Measurements from ENCODE around the gene ZC3H7A.

Gene ZC3H7A

DNA sequence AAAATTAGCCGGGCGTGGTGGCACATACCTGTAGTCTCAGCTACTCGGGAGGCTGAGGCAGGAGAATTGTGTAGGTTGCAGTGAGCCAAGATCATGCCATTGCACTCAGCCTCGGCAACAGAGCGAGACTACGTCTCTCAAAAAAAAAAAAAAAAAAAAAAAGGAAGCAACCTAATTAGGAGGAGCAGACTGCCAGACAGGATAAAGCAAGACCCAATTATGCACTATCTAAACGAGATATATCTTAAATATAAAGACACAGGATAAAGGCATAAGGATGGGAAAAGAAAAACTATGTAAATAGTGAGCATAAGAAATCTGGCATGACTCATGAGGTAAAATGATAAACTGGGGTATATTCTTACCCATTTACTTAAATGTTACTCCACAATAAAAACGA is 59.3 kb downstream of the ZC3H7A start:
- no peak for DNase-seq (ENCODE audit: low spot score)

- no peak for DNase-seq (ENCODE audit: low spot score)
Measured at GRCh38 chr16:11736903-11737302, 60.2 kb downstream of the ZC3H7A start.

DNA sequence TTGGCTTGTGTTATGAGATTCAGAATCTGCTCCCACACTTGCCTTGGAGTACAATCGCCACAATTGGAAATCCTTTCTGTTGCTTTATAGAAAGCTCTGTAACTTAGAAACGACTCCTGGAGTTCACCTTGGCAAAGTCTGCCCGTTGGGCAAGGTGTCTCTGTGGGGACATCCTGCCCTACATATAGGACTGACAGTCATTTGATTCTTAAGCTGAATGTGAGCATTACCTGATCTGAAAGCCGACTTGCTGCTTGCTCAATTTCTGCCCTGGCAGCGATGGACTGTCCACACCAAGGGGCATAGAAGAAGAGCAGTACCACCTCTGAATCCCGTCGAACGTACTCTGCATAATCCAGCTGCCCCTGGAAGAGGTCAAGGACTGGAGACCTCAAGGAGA is 61.3 kb downstream of the ZC3H7A start:
- DNase-seq (ENCODE audit: low spot score): no peak

GRCh38 chr16:11734653-11735043 is 62.4 kb downstream of the ZC3H7A start:
- DNase-seq (ENCODE audit: low spot score): peak; percentile 70

DNA sequence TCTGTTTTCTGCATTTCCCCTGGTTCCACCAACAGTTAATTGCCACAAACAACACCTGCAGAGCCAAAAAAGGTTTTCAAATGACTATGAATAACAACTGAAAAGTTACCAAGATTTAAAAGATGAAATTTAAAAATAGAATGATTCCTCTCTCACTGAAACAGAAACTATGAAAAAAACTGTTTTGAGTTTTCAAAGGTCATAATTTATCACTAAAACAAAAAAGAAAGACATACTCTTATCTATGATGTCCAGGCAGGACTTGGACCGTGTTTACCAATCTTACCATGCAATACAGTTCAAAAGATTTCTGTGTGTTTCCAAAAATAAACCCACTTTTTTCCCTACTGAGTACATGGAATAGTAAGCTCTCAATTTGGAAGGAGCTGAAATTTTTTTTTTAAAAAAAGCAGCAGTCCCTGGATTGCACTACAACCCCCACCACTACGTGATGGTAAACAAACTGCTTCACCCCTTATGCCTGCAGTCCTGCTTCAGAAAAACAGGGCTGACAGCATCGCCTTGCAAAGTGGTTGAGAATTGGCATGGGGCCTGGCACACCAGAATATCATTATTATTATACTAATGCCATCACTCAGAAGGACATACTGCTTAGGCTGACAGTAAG is 62.9 kb downstream of the ZC3H7A start:
- no peak for DNase-seq (ENCODE audit: low spot score)

- no peak for DNase-seq (ENCODE audit: low spot score)
Measured at GRCh38 chr16:11731222-11731621, 65.8 kb downstream of the ZC3H7A start.

GRCh38 chr16:11729787-11730186 is 67.3 kb downstream of the ZC3H7A start:
- DNase-seq (ENCODE audit: low spot score): no peak

- no peak for DNase-seq (ENCODE audit: low spot score)
Measured at GRCh38 chr16:11727796-11728543, 69.1 kb downstream of the ZC3H7A start.

DNA sequence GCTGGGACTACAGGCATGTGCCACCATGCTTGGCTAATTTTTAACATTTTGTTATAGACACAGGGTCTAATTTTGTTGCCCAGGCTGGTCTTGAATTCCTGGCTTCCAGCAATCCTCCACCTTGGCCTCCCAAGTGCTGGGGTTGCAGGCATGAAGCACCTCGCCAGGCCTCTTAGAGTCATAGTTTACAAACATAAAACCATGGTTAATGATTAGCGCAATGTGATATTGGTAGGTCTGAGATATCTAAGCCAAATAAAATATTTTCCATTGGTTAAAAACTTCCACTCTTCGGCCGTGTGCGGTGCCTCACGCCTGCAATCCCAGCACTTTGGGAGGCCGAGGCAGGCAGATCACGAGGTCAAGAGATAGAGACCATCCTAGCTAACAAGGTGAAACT is 71.0 kb downstream of the ZC3H7A start:
- DNase-seq (ENCODE audit: low spot score): no peak

- DNase-seq (ENCODE audit: low spot score): no peak
Measured at GRCh38 chr16:11725457-11725856, 71.6 kb downstream of the ZC3H7A start.

DNA sequence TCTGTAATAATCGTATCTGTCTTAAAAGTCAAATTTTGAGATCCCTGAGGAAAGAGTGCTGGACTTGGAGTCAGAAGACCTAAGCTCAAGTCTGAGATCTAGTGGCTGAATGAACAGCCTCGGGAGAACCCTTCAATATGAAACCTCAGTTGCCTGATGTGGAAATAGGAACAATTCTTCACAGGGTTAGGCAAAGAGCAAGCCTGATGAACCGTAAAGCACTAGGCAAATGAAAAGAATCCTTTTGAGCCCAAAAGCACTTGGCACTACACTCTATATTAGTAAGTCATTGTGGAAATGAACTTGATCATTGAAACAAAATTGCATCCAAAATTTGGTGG is 74.6 kb downstream of the ZC3H7A start:
- DNase-seq (ENCODE audit: low spot score): no peak

DNA sequence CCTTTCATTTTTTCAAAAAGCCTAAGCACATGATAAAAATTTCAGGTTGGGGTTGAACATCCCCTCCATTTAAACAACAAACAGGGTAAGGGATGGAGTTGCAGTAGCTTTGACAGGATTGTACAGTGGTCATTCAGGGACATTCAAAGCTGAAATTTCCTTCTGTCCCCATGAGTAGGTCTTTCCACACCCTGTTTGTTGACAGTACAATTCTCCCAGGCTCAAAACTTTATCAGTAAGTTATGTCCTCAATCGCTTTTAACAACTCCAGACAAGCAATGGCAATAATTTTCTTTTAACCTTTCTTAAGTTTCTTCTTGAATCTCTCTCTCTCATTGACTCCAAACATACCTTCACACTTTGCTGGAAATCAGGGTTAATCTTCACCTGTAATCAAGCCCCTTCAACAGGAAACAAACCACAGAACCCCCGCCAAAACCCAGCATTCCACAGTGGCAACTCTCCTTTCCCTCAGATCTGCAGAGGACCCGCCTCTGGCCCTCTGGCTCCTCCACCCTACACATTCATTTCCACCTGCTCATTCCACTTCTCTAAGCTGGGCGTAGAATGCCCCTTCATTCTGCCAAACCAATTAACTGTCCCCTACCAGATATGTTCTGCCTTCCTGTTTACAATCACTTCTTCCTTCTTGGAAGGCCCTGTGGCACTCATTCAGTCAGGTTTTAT is 75.1 kb downstream of the ZC3H7A start:
- no peak for DNase-seq (ENCODE audit: low spot score)

DNA sequence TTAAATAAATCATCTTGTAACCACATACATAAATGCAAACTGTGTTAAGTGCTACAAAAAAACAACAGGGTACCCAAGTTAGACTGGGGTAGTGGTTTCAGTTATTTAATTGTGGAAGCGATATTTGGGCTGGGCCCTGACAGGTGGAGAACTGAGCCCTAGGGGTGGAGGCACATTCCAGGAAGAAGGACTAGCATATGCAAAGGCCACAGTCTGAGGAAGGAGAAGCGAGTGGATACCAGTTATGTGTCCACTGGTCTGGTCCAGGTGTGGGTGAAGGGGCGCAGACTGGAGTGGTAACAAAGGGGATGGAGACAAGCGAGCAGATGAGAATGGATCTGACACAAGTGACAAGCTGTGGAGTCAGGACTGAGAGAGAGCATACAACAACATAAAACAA is 77.3 kb downstream of the ZC3H7A start:
- DNase-seq (ENCODE audit: low spot score): no peak

GRCh38 chr16:11719171-11719570 is 77.9 kb downstream of the ZC3H7A start:
- no peak for DNase-seq (ENCODE audit: low spot score)

- no peak for DNase-seq (ENCODE audit: low spot score)
Measured at GRCh38 chr16:11717811-11718210, 79.2 kb downstream of the ZC3H7A start.

DNA sequence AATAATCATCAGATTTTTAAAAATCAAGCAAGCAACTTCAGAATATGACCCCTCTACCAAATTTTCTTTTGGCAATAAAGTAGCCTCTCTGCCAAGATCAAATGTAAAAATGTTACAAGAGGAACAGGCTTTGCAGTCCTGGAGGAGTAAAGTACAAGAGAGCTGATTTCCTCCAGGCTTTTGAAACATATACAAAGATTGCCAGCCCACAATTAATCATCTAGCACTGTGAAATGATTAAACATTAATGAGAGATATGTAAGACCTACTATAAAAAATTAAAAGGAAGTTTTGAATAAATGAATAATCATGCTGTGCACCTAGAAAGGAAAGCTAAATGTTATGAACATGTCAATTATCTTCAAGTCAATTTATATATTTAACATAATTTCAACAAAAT is 80.7 kb downstream of the ZC3H7A start:
- no peak for DNase-seq (ENCODE audit: low spot score)

DNA sequence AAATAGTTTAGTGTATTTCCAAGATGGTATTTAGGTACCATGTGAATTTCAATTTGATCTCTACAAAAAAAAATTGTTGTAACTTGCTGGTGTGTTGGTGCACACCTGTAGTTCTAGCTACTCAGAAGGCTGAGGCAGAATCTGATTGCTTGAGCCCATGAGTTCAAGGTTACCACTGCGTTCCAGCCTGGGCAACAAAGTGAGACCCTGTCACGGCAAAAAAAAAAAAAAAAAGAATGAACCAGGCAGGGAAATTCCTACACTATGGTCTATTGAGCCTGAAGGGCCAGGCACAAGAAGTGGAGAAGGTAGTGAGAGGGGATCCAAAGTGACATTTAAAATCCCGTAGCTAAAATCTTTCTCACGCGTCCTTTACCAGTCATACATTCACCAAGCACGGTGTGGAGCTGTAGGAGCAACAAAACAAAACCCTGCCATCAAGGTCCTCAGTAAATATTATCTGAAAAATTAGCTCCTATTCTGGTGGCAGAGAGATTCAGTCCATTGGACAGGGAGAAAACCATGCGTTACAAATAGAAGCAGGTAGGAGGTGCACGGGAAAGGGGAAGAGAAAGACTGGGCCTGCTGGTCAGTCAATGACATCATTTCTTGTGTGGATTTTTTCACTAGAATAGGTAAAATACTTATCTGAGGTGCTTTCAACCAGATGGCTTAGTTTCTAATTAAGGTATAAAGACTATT is 81.7 kb downstream of the ZC3H7A start:
- no peak for DNase-seq (ENCODE audit: low spot score)

GRCh38 chr16:11712122-11712521 is 84.9 kb downstream of the ZC3H7A start:
- no peak for DNase-seq (ENCODE audit: low spot score)

DNA sequence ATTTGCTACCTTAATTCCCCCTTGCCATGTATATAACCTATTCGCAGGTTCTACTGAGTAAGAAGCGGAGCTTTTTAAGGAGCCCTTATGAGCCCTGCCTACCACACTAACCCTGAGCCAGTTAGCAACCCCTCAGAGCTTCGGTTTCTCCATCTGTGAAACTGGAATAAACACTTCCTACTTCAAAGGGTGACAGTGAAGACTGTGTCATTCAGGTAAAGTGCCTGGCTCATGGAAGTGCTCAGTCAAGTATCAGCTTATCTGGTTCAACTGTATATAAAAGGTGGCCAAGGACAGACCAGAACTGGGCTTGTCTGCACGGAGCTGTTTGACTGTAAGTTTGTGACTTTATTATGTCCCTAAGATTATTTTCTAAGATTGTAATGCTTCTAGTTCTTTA is 85.4 kb downstream of the ZC3H7A start:
- DNase-seq (ENCODE audit: low spot score): no peak

GRCh38 chr16:11708421-11708820 is 88.6 kb downstream of the ZC3H7A start:
- no peak for DNase-seq (ENCODE audit: low spot score)

DNA sequence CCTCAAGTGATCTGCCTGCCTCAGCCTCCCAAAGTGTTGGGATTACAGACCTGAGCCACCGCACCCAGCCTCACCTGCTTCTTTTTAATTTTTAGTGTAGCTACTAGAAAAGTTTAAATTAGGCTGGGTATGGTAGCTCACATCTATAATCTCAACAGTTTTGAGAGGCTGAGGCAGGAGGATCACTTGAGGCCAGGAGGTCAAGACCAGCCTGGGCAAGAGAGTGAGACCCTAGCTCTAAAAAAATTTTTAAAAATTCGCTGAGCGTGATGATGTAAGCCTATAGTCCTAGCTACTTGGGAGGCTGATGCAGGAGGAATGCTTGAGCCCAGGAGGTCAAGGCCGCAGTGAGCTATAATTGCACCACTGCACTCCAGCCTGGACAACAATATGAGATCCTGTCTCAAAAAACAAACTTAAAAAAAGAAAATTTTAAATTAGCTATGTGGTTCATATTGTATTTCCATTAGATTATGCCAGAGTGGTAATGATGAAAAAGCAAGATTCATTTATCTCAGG is 89.3 kb downstream of the ZC3H7A start:
- no peak for DNase-seq (ENCODE audit: low spot score)

GRCh38 chr16:11706180-11706742 is 90.8 kb downstream of the ZC3H7A start:
- no peak for DNase-seq (ENCODE audit: low spot score)
